LNCaP clone FGC (cell line): ENCODE results near the gene KCNC4.

Experiments used
- DNase-seq: peaks from one replicate; pipeline ENCODE4 v3.0.0-alpha.2; 2011; ENCODE audit warnings: low read depth
- H3K4me3 ChIP-seq: 2 replicates; pipeline ENCODE4 v1.5.1; 2011; ENCODE audit warnings: mild to moderate bottlenecking, low read depth, low read length, control low read depth
- TF ChIP-seq, protein P1 (sequence below): IDR thresholded peaks from 2 replicates; pipeline ENCODE4 v1.5.1; 2012; ENCODE audit warnings: mild to moderate bottlenecking; ENCODE audit not compliant: control insufficient read depth, insufficient read depth; ENCODE audit errors: extremely low read depth

Gene KCNC4

DNA sequence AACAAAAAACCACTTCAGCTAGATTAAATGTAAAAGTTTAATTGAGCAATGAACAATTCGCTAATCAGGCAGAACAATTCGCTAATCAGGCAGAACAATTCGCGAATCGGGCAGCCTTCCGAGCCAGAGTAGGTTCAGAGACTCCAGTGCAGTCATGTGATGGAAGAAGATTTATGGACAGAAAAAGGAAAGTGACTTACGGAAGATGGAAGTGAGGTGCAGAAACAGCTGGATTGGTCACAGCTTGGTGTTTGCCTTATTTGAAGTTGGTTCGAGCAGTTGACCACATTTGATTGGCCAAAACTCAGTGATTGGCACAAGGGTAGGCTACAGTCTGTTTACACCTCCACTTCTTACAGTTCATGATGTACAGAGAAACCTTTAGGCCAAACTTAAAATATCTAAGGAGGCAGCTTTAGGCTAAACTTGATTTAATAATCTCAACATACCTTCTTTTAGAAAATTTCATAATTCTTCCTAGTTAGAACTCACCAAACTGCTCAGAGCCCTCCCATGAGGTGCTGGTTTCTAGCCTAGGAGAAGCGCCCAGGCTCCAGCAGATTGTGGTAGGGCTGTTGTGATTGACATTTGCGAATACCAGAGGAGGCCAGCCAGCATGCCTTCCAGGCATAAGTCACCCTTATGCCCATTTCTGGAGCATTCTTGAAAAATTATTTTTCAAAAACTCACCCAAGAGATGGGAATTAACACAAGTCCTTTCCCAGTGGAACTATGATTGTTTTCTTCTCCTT lies 22.8 kb upstream of the KCNC4 start:
- TF ChIP-seq, protein P1, sequence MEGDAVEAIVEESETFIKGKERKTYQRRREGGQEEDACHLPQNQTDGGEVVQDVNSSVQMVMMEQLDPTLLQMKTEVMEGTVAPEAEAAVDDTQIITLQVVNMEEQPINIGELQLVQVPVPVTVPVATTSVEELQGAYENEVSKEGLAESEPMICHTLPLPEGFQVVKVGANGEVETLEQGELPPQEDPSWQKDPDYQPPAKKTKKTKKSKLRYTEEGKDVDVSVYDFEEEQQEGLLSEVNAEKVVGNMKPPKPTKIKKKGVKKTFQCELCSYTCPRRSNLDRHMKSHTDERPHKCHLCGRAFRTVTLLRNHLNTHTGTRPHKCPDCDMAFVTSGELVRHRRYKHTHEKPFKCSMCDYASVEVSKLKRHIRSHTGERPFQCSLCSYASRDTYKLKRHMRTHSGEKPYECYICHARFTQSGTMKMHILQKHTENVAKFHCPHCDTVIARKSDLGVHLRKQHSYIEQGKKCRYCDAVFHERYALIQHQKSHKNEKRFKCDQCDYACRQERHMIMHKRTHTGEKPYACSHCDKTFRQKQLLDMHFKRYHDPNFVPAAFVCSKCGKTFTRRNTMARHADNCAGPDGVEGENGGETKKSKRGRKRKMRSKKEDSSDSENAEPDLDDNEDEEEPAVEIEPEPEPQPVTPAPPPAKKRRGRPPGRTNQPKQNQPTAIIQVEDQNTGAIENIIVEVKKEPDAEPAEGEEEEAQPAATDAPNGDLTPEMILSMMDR: no peak
- H3K4me3 ChIP-seq: no peak overlapping the region
- DNase-seq: no peak

DNA sequence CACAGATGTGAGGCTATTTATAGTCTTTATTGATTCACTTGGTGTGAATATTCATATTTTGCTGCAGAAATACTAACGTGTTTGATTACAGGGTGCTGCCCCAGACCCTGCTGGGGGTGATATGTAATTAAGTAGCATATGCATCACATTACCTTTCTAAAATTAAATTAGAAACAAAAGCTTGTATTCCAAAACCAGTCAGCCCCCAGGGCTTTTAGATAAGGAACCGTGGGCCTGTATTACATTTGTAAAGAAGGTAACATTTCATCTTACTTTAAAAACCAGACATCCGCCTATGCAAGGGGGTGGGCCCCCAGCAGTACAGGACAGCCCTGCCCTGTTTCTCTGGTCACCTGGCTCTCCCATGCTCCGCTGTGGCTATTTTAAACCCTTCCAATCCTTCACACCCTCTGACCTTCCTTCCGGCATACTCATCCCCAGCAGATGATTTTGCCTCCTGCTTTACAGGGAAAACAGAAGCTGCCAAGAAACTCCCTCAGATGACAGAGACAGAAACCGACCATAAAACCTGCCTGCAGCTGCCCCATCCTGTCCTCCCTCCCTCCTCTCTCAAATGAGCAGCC lies 22.0 kb upstream of the KCNC4 start:
- no peak for DNase-seq

DNA sequence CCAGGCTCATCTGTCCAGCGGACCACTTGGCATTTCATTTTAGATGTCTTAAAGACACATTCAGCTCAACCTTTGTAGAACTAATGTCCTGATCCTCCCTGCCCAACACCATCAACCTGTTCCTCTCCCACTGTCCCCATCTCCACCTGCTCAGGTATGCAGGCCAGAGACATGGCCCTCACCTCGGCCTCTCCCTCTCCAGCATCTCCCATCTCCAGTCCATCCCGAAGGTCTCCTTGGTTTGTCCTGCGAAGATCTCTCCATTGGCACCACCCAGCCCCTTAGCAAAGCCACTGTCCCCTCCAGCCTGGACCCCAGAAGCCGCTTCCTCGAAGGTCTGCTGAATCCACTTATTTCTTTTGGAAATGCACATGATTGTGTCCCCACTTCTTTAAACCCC lies 20.9 kb upstream of the KCNC4 start:
- no peak overlapping the region for H3K4me3 ChIP-seq
- TF ChIP-seq, protein P1: no peak
- DNase-seq: no peak

More for the DNA sequence above, 22.0 kb upstream of the KCNC4 start:
- no peak overlapping the region for H3K4me3 ChIP-seq
- TF ChIP-seq, protein P1: no peak

DNA sequence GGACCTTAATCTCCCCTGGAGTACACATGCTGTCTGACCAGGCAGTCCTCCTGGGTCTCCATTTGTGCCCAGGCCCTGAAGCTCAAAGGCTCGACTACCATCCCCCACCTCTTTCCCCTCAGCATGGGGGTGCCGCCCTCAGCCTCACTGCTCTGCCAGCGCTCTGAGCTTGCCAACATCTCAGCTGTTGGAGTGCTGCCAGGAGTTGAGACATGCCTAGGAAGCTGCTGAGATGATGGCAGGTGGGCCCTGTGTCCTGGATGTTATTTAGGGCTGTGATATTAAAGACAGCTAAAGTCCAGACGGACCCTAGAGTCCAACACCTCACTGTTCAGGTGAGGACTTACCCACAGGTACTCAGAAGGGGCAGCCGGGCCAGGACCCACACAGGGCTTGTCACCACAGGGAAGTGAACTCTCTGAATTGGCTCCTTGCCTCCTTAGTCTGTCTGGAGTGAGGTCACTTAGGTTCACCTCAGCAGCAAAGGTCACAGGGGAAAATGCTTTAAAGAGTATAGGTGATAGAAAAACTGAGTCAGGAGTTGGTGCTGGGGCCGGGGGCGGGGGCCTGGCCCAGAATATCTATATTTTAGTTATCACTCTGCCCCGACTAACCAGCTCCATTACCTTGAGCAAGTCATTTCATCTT lies 19.7 kb upstream of the KCNC4 start:
- H3K4me3 ChIP-seq: no peak overlapping the region
- TF ChIP-seq, protein P1: no peak
- DNase-seq: no peak

DNA sequence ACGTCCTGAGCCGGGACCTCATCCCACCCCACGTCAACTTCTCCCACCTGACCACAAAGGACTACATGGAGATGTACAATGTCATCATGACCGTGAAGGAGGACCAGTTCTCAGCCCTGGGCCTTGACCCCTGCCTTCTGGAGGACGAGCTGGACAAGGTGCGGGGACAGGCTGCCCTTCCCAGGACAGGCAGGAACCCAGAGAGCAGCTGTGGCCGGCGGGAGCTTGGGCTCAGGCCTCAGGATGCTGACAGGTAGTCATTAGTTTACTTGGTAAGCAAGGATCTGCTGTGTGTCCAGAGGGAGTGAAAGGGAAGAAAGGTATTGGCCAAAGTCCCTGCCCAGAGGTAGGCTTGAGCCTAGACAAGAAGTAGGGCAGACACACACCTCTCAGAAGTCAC lies 17.6 kb upstream of the KCNC4 start:
- no peak for DNase-seq
- H3K4me3 ChIP-seq: no peak overlapping the region
- TF ChIP-seq, protein P1: no peak

DNA sequence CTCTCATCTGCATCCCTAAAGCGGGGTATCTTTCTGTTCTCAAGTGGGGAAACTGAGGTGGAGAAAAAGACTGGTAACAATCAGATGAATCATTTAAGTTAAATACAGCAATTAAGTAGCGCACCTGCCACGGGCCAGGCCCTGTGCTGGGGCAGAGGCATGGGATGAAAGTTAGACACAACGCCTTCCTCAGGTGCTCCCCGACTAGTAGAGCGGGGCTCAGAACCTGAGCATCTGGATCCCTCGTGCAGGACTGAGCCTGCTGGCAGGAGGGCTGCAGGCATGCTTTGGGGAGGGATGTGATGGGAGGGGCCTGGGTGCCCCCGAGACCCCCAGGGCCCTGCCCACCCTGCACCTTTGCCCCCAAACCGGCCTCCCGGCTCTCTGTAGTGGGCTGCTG lies 14.9 kb upstream of the KCNC4 start:
- no peak overlapping the region for H3K4me3 ChIP-seq
- no peak for DNase-seq
- TF ChIP-seq, protein P1: no peak
